Kidney (tissue), 14 donors: ENCODE results near the gene SPARC. TPM values are rescaled to one million over a fixed set of nuclear protein-coding genes. Genes with fewer than 3 reads are reported as not detected.

ENCODE experiments used
- DNase-seq, 5 donors: peaks; one replicate each; pipeline ENCODE4 v3.0.0-alpha.2; 2013 to 2020
- FAIRE-seq: peaks from 2 replicates; lab custom pipeline; 2012; peaks lifted over from hg19 to GRCh38; lab: Jason Lieb, UNC
- H3K27ac ChIP-seq, 2 donors: one replicate each; pipeline ENCODE4 v1.7.0; 2013; ENCODE audit warnings: low read depth in 2 of 2, low read length in 2 of 2, inconsistent platforms in 1 of 2
- H3K27me3 ChIP-seq: one replicate; pipeline ENCODE4 v1.7.1; 2013; ENCODE audit warnings: low read length, inconsistent platforms; ENCODE audit not compliant: control insufficient read depth, insufficient read depth
- H3K36me3 ChIP-seq, 3 donors: one replicate each; pipeline versions ENCODE4 v1.7.0 to v1.7.1; 2013; ENCODE audit warnings: low read length in 3 of 3, control low read depth in 1 of 3, inconsistent platforms in 1 of 3; ENCODE audit not compliant: insufficient read depth in 3 of 3, control insufficient read depth in 2 of 3
- H3K4me1 ChIP-seq, 3 donors: one replicate each; pipeline versions ENCODE4 v1.7.0 to v1.7.1; 2013; ENCODE audit warnings: low read length in 3 of 3, inconsistent platforms in 1 of 3, low read depth in 1 of 3; ENCODE audit not compliant: control insufficient read depth in 2 of 3, insufficient read depth in 2 of 3
- H3K4me3 ChIP-seq, 3 donors: one replicate each; pipeline versions ENCODE4 v1.7.0 to v1.8.1; 2013; ENCODE audit warnings: low read length in 3 of 3, control low read depth in 1 of 3, inconsistent platforms in 1 of 3
- H3K9ac ChIP-seq, 3 donors: one replicate each; pipeline versions ENCODE4 v1.7.0 to v1.7.1; 2013; ENCODE audit warnings: low read length in 3 of 3, control low read depth in 1 of 3, inconsistent platforms in 1 of 3
- H3K9me3 ChIP-seq, 3 donors: one replicate each; pipeline versions ENCODE4 v1.7.0 to v1.7.1; 2013; ENCODE audit warnings: low read length in 3 of 3, control low read depth in 1 of 3, inconsistent platforms in 1 of 3; ENCODE audit not compliant: control insufficient read depth in 2 of 3, insufficient read depth in 1 of 3
- CTCF ChIP-seq: IDR thresholded peaks from 3 replicates; pipeline ENCODE4 v1.5.1; 2012; ENCODE audit warnings: mild to moderate bottlenecking, moderate library complexity, borderline replicate concordance; ENCODE audit not compliant: insufficient read depth; ENCODE audit errors: extremely low read depth
- intact Hi-C: fragments of 100-400 bp; cut with DNase I; formaldehyde crosslinking; loops from one replicate; pipeline ENCODE4 v1.11.1; 2022
- polyA plus RNA-seq: library from polyadenylated mRNA; stranded (reverse); fragments of 350-450 nt; fragmentation: Illumina TruSeq; extraction: RNeasy Lipid Tissue Mini Kit (QIAGEN cat#74804); gene quantifications from one replicate; pipeline ENCODE4 v1.2.3, GENCODE V29; 2014; ENCODE audit warnings: low read depth, low replicate concordance; ENCODE audit not compliant: insufficient read depth
- total RNA-seq: library from RNA; stranded (reverse); fragmentation: NEBNext Ultra II Directional; extraction: Animal tissue kit (Norgen Biotek cat#: 25700); gene quantifications from one replicate; pipeline ENCODE4 v1.2.1, GENCODE V29; 2021
- donor health status: control.
- donor health status: control.
- donor health status: control.
- donor health status: control.
- donor health status: control.
- donor health status: DM: yes; HTN: yes; CAD: no.
- donor health status: Normal renal cell carcinoma (clear cell type).

The SPARC gene
- total and polyA plus RNA-seq, 2 donors from 2014 or later = 581 to 637 TPM

DNA sequence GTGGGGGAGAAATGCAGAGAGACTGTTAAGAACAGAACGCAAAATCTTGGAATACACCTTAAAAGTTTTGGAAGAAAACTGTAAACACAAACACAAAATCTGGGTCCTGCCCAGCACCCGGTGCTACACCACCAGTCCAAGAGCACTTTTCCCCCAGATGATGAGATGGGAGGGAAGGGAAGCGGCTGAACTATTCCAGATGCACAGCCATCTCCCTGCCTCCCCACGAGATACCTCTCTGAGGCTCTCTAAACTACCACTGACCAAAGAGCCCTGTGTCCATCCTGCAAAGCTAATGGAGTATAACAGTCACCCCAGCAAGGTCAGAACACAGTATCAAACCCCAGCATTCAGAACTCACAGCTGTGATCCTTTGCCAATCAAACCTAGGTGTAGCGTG, 8.0 kb downstream of the SPARC start:
- intact Hi-C loops = no loop called here
- Histone ChIP-seq H3K9ac (no peak overlapping the region), H3K27ac (peak overlapping the region; percentile 11 to 33), H3K27me3 (no peaks in the 10 kb centered on the region), H3K4me1 (peaks cover 11 to 48% (median 38%) of the 10 kb centered on the region in 3 donors), H3K4me3 (no peak overlapping the region), H3K9me3 (no peaks in the 10 kb centered on the region), H3K36me3 (peaks cover 4 to 14% (median 5%) of the 10 kb centered on the region in 3 donors)
- FAIRE-seq (no peak), DNase-seq (no peak)
- TF ChIP-seq CTCF = no peak

DNA sequence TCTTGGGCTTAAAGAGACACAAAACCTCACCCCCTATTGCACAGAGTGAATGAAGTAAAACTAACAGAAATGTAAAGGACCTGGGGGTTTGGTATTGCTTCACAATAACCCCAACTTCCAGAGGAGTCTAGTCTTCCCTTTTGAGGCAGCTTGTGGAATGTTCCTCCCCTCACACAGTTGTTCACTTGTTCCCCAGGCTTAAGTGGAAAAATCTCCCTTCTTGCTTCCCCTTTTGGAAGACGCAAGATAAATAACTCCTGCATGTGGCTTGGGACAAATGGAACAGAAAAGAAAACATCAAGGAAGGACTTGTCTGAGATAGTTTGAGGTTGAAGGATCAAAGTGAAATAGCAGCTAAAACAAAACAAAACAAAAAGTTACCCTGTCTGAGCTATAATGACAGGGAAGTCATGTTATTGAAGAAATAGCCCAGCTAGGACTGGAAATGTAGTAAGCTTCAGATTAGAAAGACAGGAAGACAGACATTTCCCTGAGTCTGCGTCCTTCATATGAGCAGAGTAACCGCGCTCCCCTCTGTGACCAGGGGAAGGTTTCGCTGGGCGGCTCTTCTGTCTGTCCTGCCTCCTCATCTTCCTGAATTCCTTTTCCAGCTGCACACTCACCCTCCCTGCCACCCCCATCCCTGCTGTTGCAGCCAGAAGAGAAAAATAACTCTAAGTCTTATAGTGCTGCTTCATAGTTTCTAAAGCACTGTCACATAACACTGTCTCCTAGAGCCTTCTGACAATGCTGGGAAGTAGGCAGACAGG, 8.8 kb downstream of the SPARC start:
- no peak for FAIRE-seq
- intact Hi-C loops = no loop called here
- Histone ChIP-seq H3K4me1 (peaks cover 6 to 45% (median 33%) of the 10 kb centered on the region in 3 donors), H3K27ac (peak overlapping the region; percentile 53 to 86), H3K9me3 (no peaks in the 10 kb centered on the region), H3K9ac (no peak overlapping the region), H3K27me3 (no peaks in the 10 kb centered on the region), H3K4me3 (no peak overlapping the region), H3K36me3 (peaks cover 6 to 21% (median 12%) of the 10 kb centered on the region in 3 donors)
- DNase-seq = peak in 1 of 5 donors; percentile 35
- TF ChIP-seq CTCF = no peak

DNA sequence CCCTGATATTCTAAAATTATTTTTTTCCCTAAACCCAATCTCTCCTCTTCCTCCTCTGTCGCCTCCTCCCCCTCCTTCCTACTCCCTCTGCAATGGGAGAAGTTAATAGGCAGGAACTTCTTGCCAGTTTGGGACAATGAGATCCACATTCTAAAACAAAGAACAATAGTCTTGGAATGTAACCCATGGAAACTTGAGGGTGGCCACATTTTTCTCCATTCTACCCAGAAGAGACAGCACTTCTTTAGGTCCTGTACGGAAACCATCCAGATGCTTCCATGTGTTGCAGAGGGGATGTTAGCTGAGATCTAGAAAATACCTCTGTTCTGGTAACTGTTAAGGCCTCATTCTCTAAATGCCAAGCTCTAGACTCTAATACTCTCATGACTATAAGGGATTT, 10.0 kb downstream of the SPARC start:
- Histone ChIP-seq H3K4me3 (no peak overlapping the region), H3K9ac (no peak overlapping the region), H3K4me1 (peaks cover 4 to 53% (median 35%) of the 10 kb centered on the region in 3 donors), H3K36me3 (peaks cover 7 to 27% (median 20%) of the 10 kb centered on the region in 3 donors), H3K27me3 (no peaks in the 10 kb centered on the region), H3K9me3 (no peaks in the 10 kb centered on the region), H3K27ac (peak overlapping the region; percentile 53 to 86)
- intact Hi-C loops = no loop called here
- no peak for TF ChIP-seq CTCF
- no peak for DNase-seq
- FAIRE-seq = no peak
